ENCODE measurements around the gene NECTIN4. TPM values are rescaled to one million over a fixed set of nuclear protein-coding genes. Genes with fewer than 3 reads are reported as not detected.

NECTIN4 gene
- total RNA-seq (not detected in 2 replicates), polyA plus RNA-seq (not detected in 2 replicates)

DNA sequence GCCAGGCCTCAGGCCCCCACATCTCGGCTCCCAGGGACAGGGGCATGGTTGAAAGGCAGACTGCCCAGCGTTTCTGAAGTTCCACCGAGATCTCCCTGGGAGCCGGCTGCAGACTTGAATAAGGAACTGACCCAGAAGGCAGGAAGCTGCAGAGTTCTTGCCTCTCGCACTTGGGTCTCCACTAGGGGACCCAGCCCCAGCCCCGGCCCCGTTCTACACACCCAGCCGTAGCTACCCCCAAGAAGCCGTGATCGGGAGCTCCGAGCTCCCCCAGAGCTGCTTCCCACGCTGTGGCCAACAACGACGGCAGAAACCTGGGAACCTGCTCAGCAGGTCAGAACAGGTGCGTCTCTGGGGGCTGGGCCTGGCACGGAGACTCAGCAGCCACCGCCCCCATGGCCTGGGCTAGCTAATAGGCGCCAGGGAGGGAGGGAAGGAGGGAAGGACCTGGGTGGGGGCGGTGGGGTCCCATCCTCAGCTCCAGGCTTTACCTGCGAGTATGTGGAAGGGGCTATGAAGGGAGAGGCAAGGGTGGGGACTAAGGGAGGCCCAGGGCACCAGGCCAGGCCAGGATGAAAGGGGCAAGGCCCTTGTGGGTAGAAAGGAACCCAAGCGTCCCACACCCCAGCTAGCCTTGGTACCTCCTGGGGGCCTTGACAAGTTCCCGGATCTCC is at the start of gene NECTIN4:
NECTIN4 (minus strand) TSS at position 308 of the 674 bp plus-strand sequence; CDS start at position 46, 262 bp downstream.
- TF ChIP-seq, protein P1, sequence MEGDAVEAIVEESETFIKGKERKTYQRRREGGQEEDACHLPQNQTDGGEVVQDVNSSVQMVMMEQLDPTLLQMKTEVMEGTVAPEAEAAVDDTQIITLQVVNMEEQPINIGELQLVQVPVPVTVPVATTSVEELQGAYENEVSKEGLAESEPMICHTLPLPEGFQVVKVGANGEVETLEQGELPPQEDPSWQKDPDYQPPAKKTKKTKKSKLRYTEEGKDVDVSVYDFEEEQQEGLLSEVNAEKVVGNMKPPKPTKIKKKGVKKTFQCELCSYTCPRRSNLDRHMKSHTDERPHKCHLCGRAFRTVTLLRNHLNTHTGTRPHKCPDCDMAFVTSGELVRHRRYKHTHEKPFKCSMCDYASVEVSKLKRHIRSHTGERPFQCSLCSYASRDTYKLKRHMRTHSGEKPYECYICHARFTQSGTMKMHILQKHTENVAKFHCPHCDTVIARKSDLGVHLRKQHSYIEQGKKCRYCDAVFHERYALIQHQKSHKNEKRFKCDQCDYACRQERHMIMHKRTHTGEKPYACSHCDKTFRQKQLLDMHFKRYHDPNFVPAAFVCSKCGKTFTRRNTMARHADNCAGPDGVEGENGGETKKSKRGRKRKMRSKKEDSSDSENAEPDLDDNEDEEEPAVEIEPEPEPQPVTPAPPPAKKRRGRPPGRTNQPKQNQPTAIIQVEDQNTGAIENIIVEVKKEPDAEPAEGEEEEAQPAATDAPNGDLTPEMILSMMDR (IDR thresholded peaks at IDR 0.05; ENCODE audit: low read depth, low read length) = no peak
- H3K27me3 ChIP-seq = no peaks in the 10 kb centered on the region
- no peaks in the 10 kb centered on the region for H3K9me3 ChIP-seq (ENCODE audit: low read depth)
- DNase-seq (ENCODE audit: low read depth in 1 of 2, low spot score in 1 of 2) = no peak
- no peaks in the 10 kb centered on the region for H3K36me3 ChIP-seq
- H3K4me3 ChIP-seq = no peak within 1 kb of the TSS
- no peak within 1 kb of the TSS for H3K27ac ChIP-seq
- H3K4me1 ChIP-seq (ENCODE audit: low read depth) = no peaks in the 10 kb centered on the region

DNA sequence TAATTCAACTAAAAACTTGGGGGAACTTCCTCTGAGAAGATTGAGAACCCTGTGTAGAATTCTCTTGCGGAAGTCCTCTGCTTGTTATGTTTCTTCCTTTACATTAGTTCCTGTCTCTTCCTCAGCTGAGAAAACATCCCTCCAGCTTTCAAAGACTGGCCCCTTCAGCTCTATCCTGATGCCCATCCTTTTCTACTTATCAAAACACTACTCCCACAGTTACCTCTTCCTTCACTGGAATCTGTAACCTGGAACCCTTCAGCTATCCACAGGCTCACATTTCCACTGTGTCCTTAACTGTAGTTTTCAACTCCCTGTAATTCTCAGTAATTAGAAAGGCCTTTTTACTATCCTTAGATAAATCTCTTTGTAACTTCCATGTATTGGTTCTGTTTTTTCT is 49.1 kb upstream of the NECTIN4 start:
- TF ChIP-seq, protein P1 (IDR thresholded peaks at IDR 0.05; ENCODE audit: low read depth, low read length) = no peak
- H3K4me3 ChIP-seq = no peak overlapping the region
- no peaks in the 10 kb centered on the region for H3K27me3 ChIP-seq

DNA sequence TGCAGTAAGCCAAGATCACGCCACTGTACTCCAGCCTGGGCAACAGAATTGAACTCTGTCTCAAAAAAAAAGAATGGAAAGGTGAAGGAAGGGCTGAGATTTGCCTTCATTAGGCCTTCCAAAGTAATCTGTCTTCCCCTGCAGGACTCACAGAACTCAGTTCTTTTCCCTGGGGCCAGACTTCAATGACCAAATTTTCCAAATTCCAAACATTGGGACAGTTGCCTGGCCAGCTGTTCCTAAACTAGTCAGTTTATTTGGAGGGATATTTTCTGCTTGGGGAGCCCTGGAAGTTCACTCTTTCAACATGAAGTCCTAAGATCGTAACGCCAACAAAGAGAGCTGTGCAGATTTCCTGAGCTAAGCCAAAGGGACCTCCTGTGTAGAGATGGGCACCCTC is 48.5 kb upstream of the NECTIN4 start:
- TF ChIP-seq, protein P1 (IDR thresholded peaks at IDR 0.05; ENCODE audit: low read depth, low read length) = no peak
- no peak overlapping the region for H3K4me3 ChIP-seq
- peaks cover 22% of the 10 kb centered on the region for H3K4me1 ChIP-seq (ENCODE audit: low read depth)
- no peaks in the 10 kb centered on the region for H3K36me3 ChIP-seq
- no peaks in the 10 kb centered on the region for H3K9me3 ChIP-seq (ENCODE audit: low read depth)
- peak overlapping the region; percentile 85 for H3K27ac ChIP-seq
- H3K27me3 ChIP-seq = no peaks in the 10 kb centered on the region
- no peak for DNase-seq (ENCODE audit: low read depth in 1 of 2, low spot score in 1 of 2)

More for the DNA sequence above, 49.1 kb upstream of the NECTIN4 start:
- Histone ChIP-seq H3K4me1 (ENCODE audit: low read depth) (peaks cover 22% of the 10 kb centered on the region), H3K27ac (peak overlapping the region; percentile 85), H3K9me3 (ENCODE audit: low read depth) (no peaks in the 10 kb centered on the region), H3K36me3 (no peaks in the 10 kb centered on the region)
- no peak for DNase-seq (ENCODE audit: low read depth in 1 of 2, low spot score in 1 of 2)

DNA sequence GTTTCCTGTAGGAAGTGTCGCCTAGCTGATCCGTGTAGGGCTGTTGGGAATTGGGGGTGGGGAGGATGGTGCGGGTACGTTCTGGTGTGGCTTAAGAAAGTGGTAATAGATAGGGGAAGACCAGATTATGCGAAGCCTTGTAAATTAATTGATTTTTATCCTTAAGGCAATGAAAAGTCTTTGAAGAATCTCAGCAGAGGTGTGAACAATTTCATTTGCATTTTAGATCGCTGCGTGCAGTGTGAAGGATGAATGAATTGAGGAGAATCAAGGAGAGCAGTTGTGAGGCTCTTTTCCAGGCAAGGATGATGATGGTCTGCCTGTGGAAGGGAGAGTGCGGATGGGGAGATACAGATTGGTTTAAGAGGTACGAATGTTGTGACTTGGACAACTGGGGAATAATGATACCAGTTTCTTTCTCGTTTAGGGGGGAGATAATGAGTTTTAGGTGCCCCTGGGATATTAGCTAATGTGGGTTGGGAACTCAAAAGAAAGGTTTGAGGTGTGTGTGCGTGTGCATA is 43.9 kb upstream of the NECTIN4 start:
- H3K27ac ChIP-seq = peak overlapping the region; percentile 97
- TF ChIP-seq, protein P1 (IDR thresholded peaks at IDR 0.05; ENCODE audit: low read depth, low read length) = no peak

DNA sequence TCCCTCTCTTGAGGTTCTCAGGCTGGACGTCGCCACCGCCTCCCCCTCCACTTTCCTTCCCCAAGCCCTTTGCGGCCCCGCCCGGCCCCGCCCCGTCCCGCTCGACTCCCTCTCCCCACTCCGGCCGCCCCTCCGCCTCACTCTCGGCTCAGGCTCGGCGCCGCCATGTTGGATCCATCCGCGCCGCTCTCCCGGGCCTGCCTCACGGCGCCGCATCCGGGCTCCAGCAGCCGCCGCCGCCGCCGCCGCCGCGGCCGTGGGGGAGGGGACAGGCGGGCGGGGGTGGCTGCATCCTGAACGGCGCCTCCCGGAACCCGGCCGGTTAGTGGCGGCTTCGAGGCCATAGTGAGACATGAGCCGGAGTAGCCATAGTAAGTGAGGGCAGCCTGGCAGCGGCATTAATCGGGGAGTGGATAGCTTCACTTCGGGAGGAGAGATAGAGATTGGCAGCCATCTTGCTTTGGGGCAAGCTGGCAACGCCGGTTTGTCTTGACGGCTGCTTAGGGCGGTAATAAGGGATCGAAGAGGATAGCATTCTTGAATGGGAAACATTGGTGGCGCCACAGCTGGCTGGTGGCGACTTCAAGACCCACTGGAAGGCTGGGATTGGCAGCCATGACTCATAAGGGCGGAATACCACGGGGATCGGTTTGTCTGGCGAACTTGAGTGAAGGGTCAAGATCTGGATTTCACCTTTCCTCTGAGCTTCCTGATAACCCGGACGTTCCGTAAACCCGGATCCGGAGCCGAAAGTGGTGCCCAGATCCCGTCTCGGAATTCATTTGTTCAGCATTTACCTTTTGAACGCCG is 43.3 kb upstream of the NECTIN4 start, which contains the start of gene DEDD:
DEDD (minus strand) TSS at position 258 of the 810 bp plus-strand sequence. CDS start 8,205 bp downstream, outside the sequence.
- TF ChIP-seq, protein P1 (IDR thresholded peaks at IDR 0.05; ENCODE audit: low read depth, low read length) = no peak
- DNase-seq (ENCODE audit: low read depth in 1 of 2, low spot score in 1 of 2) = peak; percentile 96 to 98
- Histone ChIP-seq H3K9me3 (ENCODE audit: low read depth) (no peaks in the 10 kb centered on the region), H3K27ac (peak within 1 kb of the TSS; percentile 97), H3K4me3 (peak within 1 kb of the TSS; percentile 60), H3K4me1 (ENCODE audit: low read depth) (peaks cover 30% of the 10 kb centered on the region), H3K27me3 (no peaks in the 10 kb centered on the region), H3K36me3 (no peaks in the 10 kb centered on the region)

More for the DNA sequence above, 43.9 kb upstream of the NECTIN4 start:
- Histone ChIP-seq H3K27me3 (no peaks in the 10 kb centered on the region), H3K9me3 (ENCODE audit: low read depth) (no peaks in the 10 kb centered on the region), H3K4me3 (peak overlapping the region; percentile 60), H3K36me3 (no peaks in the 10 kb centered on the region), H3K4me1 (ENCODE audit: low read depth) (peaks cover 33% of the 10 kb centered on the region)
- no peak for DNase-seq (ENCODE audit: low read depth in 1 of 2, low spot score in 1 of 2)

Data from cardiac muscle cell (in vitro differentiated cells and primary cell).